GM23248 (cell line): ENCODE results near the gene TNFRSF21. TPM values are rescaled to one million over a fixed set of nuclear protein-coding genes. Genes with fewer than 3 reads are reported as not detected.

Experiments
- DNase-seq: peaks from one replicate; pipeline ENCODE4 v3.0.0-alpha.2; 2015
- H2AFZ ChIP-seq: fragments of 200-600 bp; sonication (generic); 2 replicates; pipeline ENCODE4 v1.6.1; 2016; ENCODE audit warnings: antibody characterized with exemption
- H3F3A ChIP-seq: fragments of 200-600 bp; sonication (generic); 2 replicates; pipeline ENCODE4 v1.6.1; 2016; ENCODE audit warnings: mild to moderate bottlenecking, antibody characterized with exemption, mixed run types; ENCODE audit not compliant: insufficient read depth
- H3K27ac ChIP-seq: fragments of 200-600 bp; sonication (generic); 2 replicates; pipeline ENCODE4 v1.5.1; 2016; ENCODE audit warnings: mild to moderate bottlenecking
- H3K27me3 ChIP-seq: fragments of 200-600 bp; sonication (generic); replicated peaks from 2 replicates; pipeline ENCODE4 v1.6.1; 2016; ENCODE audit warnings: mild to moderate bottlenecking; ENCODE audit not compliant: insufficient read depth
- H3K36me3 ChIP-seq: fragments of 200-600 bp; sonication (generic); 2 replicates; pipeline ENCODE4 v1.6.1; 2016; ENCODE audit warnings: low read depth, mild to moderate bottlenecking
- H3K4me1 ChIP-seq: fragments of 200-600 bp; sonication (generic); 2 replicates; pipeline ENCODE4 v1.6.1; 2016; ENCODE audit warnings: mild to moderate bottlenecking; ENCODE audit not compliant: insufficient read depth
- H3K4me2 ChIP-seq: fragments of 200-600 bp; sonication (generic); one replicate; pipeline ENCODE4 v1.6.1; 2016; ENCODE audit warnings: mild to moderate bottlenecking; ENCODE audit not compliant: unreplicated experiment
- H3K4me3 ChIP-seq: fragments of 200-600 bp; sonication (generic); 2 replicates; pipeline ENCODE4 v1.5.1; 2016; ENCODE audit warnings: mild to moderate bottlenecking
- H3K79me2 ChIP-seq: fragments of 200-600 bp; sonication (generic); 2 replicates; pipeline ENCODE4 v1.6.1; 2016; ENCODE audit warnings: mild to moderate bottlenecking; ENCODE audit not compliant: insufficient read depth
- H3K9ac ChIP-seq: fragments of 200-600 bp; sonication (generic); 2 replicates; pipeline ENCODE4 v1.6.1; 2016; ENCODE audit warnings: mild to moderate bottlenecking
- H3K9me2 ChIP-seq: fragments of 200-600 bp; sonication (generic); 2 replicates; pipeline ENCODE4 v1.6.1; 2016; ENCODE audit warnings: mixed run types, mild to moderate bottlenecking, moderate library complexity; ENCODE audit not compliant: insufficient read depth
- H3K9me3 ChIP-seq: fragments of 200-600 bp; sonication (generic); one replicate; pipeline ENCODE4 v1.6.1; 2017; ENCODE audit warnings: low read depth
- H4K20me1 ChIP-seq: fragments of 200-600 bp; sonication (generic); 2 replicates; pipeline ENCODE4 v1.6.0; 2016; ENCODE audit not compliant: insufficient read depth
- EZH2 ChIP-seq: fragments of 200-600 bp; sonication (generic); IDR thresholded peaks from 2 replicates; pipeline ENCODE4 v1.6.1; 2018; ENCODE audit warnings: antibody characterized with exemption, mild to moderate bottlenecking; ENCODE audit not compliant: insufficient read depth, poor library complexity, severe bottlenecking
- EZH2phosphoT487 ChIP-seq: fragments of 200-600 bp; sonication (generic); IDR thresholded peaks from 2 replicates; pipeline ENCODE4 v1.6.1; 2018; ENCODE audit warnings: antibody characterized with exemption, moderate library complexity, mild to moderate bottlenecking, low read depth; ENCODE audit not compliant: insufficient read depth
- WGBS, 2 experiments: methylation state at CpG; one replicate each; pipeline ENCODE4 v1.1.6; 2015 to 2017; ENCODE audit warnings: low lambda C conversion rate in 2 of 2, low coverage in 1 of 2; ENCODE audit errors: missing lambda C conversion rate in 2 of 2; 5-methylcytosine and 5-hydroxymethylcytosine counted together
- in situ Hi-C: fragments of 300-500 bp; cut with MboI; formaldehyde crosslinking; loops from 2 replicates; pipeline ENCODE4 v1.15.0; 2020
- polyA plus RNA-seq: library from polyadenylated mRNA; unstranded; fragments of >200 nt; fragmentation: Nextera tagmentation; extraction: Ambion mirVana; gene quantifications from 2 replicates; pipeline ENCODE4 v1.2.1, GENCODE V29; 2016
- total RNA-seq: library from RNA; depleted of rRNA; stranded (reverse); fragments of >200 nt; shearing (Covaris generic); gene quantifications from 2 replicates; pipeline ENCODE4 v1.2.3, GENCODE V29; 2014

TNFRSF21 gene
- total and polyA plus RNA-seq, 2 experiments from 2014 or later: 3.9 to 8.4 TPM

- DNase-seq: no peak
- Histone ChIP-seq H3K79me2 (no peaks in the 10 kb centered on the region), H3F3A (no peaks in the 10 kb centered on the region), H3K9ac (no peak overlapping the region), H3K4me3 (no peak overlapping the region), H3K4me2 (no peak overlapping the region), H3K9me3 (no peaks in the 10 kb centered on the region), H3K36me3 (no peaks in the 10 kb centered on the region), H4K20me1 (no peaks in the 10 kb centered on the region), H3K27me3 (no peaks in the 10 kb centered on the region), H3K9me2 (no peaks in the 10 kb centered on the region), H2AFZ (no peak overlapping the region), H3K27ac (no peak overlapping the region), H3K4me1 (peaks cover 7% of the 10 kb centered on the region; the same call in 1 of the 2 replicates)
- TF ChIP-seq EZH2phosphoT487: no peak
- no peak for TF ChIP-seq EZH2
- in situ Hi-C loops: no loop called here
- 54 to 59% methylated on average over 7 of the region's 7 CpGs for WGBS, 2 experiments
Measured at GRCh38 chr6:47290124-47290834, 19.4 kb downstream of the TNFRSF21 start.

- Histone ChIP-seq H2AFZ (no peak overlapping the region), H4K20me1 (no peaks in the 10 kb centered on the region), H3K9ac (no peak overlapping the region), H3K4me3 (no peak overlapping the region), H3K36me3 (no peaks in the 10 kb centered on the region), H3K27me3 (no peaks in the 10 kb centered on the region), H3K9me3 (no peaks in the 10 kb centered on the region), H3K4me1 (peaks cover 7% of the 10 kb centered on the region; the same call in 1 of the 2 replicates), H3K4me2 (no peak overlapping the region), H3F3A (no peaks in the 10 kb centered on the region), H3K9me2 (no peaks in the 10 kb centered on the region), H3K79me2 (no peaks in the 10 kb centered on the region), H3K27ac (no peak overlapping the region)
- no peak for DNase-seq
- no peak for TF ChIP-seq EZH2phosphoT487
- TF ChIP-seq EZH2: no peak
- 43 to 46% methylated on average over 7 of the region's 7 CpGs for WGBS, 2 experiments
- in situ Hi-C loops: no loop called here
Measured at GRCh38 chr6:47288267-47289090, 21.2 kb downstream of the TNFRSF21 start.

GRCh38 chr6:47286301-47286700 is 23.4 kb downstream of the TNFRSF21 start:
- Histone ChIP-seq H3K9me3 (no peaks in the 10 kb centered on the region), H3K27ac (no peak overlapping the region), H2AFZ (no peak overlapping the region), H4K20me1 (no peaks in the 10 kb centered on the region), H3K9me2 (no peaks in the 10 kb centered on the region), H3K79me2 (no peaks in the 10 kb centered on the region), H3K36me3 (no peaks in the 10 kb centered on the region), H3K4me3 (no peak overlapping the region), H3K4me1 (no peaks in the 10 kb centered on the region), H3K9ac (no peak overlapping the region), H3F3A (no peaks in the 10 kb centered on the region), H3K27me3 (no peaks in the 10 kb centered on the region), H3K4me2 (no peak overlapping the region)
- 75 to 76% methylated on average over 7 of the region's 7 CpGs for WGBS, 2 experiments
- TF ChIP-seq EZH2phosphoT487: no peak
- TF ChIP-seq EZH2: no peak
- in situ Hi-C loops: no loop called here
- DNase-seq: no peak

GRCh38 chr6:47283993-47284392 is 25.7 kb downstream of the TNFRSF21 start:
- no peaks in the 10 kb centered on the region for H3K79me2 ChIP-seq
- H3K4me1 ChIP-seq: no peaks in the 10 kb centered on the region
- in situ Hi-C loops: no loop called here
- no peak overlapping the region for H3K9ac ChIP-seq
- H3K27ac ChIP-seq: no peak overlapping the region
- no peak for DNase-seq
- WGBS, 2 experiments: 43 to 48% methylated on average over 7 of the region's 7 CpGs
- no peak overlapping the region for H2AFZ ChIP-seq
- H3K9me2 ChIP-seq: no peaks in the 10 kb centered on the region
- H3F3A ChIP-seq: no peaks in the 10 kb centered on the region
- no peaks in the 10 kb centered on the region for H3K36me3 ChIP-seq
- H3K9me3 ChIP-seq: no peaks in the 10 kb centered on the region
- H3K27me3 ChIP-seq: no peaks in the 10 kb centered on the region
- H3K4me2 ChIP-seq: no peak overlapping the region
- no peak overlapping the region for H3K4me3 ChIP-seq
- H4K20me1 ChIP-seq: no peaks in the 10 kb centered on the region
- no peak for TF ChIP-seq EZH2
- TF ChIP-seq EZH2phosphoT487: no peak
